SU-DHL-6 (cell line): ENCODE data around the gene TPD52L2.

Source experiments
- H2AFZ ChIP-seq: fragments of 200-600 bp; sonication (generic); 2 replicates; pipeline ENCODE4 v1.6.1; 2014; ENCODE audit warnings: low read depth, mild to moderate bottlenecking, moderate library complexity, mixed read lengths, antibody characterized with exemption, low read length; ENCODE audit not compliant: severe bottlenecking
- H3F3A ChIP-seq: fragments of 200-600 bp; shearing (Covaris generic); 2 replicates; pipeline ENCODE4 v1.6.0; 2016; ENCODE audit warnings: antibody characterized with exemption, mild to moderate bottlenecking; ENCODE audit not compliant: insufficient read depth
- H3K27ac ChIP-seq: fragments of 200-600 bp; sonication (generic); 2 replicates; pipeline ENCODE4 v1.5.1; 2016; ENCODE audit warnings: low read depth, mild to moderate bottlenecking, low read length, moderate library complexity, mixed read lengths
- H3K27me3 ChIP-seq: fragments of 200-600 bp; sonication (generic), shearing (Covaris generic); 2 replicates; pipeline ENCODE4 v1.6.0; 2014; ENCODE audit warnings: mild to moderate bottlenecking, low read length
- H3K36me3 ChIP-seq: fragments of 200-600 bp; sonication (generic); 2 replicates; pipeline ENCODE4 v1.6.1; 2014; ENCODE audit warnings: mild to moderate bottlenecking, low read length, mixed read lengths
- H3K4me2 ChIP-seq: fragments of 300-600, 200-600 bp; shearing (Covaris generic), sonication (generic); 2 replicates; pipeline ENCODE4 v1.6.0; 2014; ENCODE audit warnings: low read length, low read depth, mild to moderate bottlenecking; ENCODE audit not compliant: poor library complexity, severe bottlenecking
- H3K4me3 ChIP-seq: fragments of 200-600 bp; sonication (generic); 2 replicates; pipeline ENCODE4 v1.5.1; 2014; ENCODE audit warnings: antibody characterized with exemption, low read length, mild to moderate bottlenecking, mixed read lengths; ENCODE audit not compliant: insufficient read depth, poor library complexity, severe bottlenecking
- H3K79me2 ChIP-seq: fragments of 200-600 bp; sonication (generic); 2 replicates; pipeline ENCODE4 v1.6.1; 2014; ENCODE audit warnings: mild to moderate bottlenecking, low read length, moderate library complexity; ENCODE audit not compliant: insufficient read depth
- H3K9ac ChIP-seq: fragments of 200-600 bp; sonication (generic); 2 replicates; pipeline ENCODE4 v1.7.0; 2014; ENCODE audit warnings: mild to moderate bottlenecking, low read length
- H3K9me2 ChIP-seq: fragments of 200-600 bp; sonication (generic); replicated peaks from 2 replicates; pipeline ENCODE4 v1.6.1; 2014; ENCODE audit warnings: low read length; ENCODE audit not compliant: insufficient read depth
- H3K9me3 ChIP-seq: fragments of 200-600 bp; sonication (generic); 2 replicates; pipeline ENCODE4 v1.6.1; 2014; ENCODE audit warnings: low read length, mixed read lengths; ENCODE audit not compliant: insufficient read depth
- H4K20me1 ChIP-seq: fragments of 200-600 bp; sonication (generic); 2 replicates; pipeline ENCODE4 v1.6.1; 2014; ENCODE audit warnings: low read depth, mild to moderate bottlenecking, antibody characterized with exemption, low read length, moderate library complexity, mixed read lengths
- EZH2phosphoT487 ChIP-seq: fragments of 200-600 bp; sonication (generic), shearing (Covaris generic); conservative IDR thresholded peaks from 2 replicates; pipeline ENCODE4 v1.6.1; 2018; ENCODE audit warnings: mild to moderate bottlenecking, antibody characterized with exemption, low read length, moderate library complexity, mixed read lengths
- TF ChIP-seq, protein P1 (sequence below): fragments of 200-600 bp; sonication (generic); IDR thresholded peaks from one replicate; pipeline ENCODE4 v1.5.1; 2017; ENCODE audit warnings: antibody characterized with exemption, mild to moderate bottlenecking, low read length, moderate library complexity; ENCODE audit not compliant: insufficient read depth, poor library complexity, severe bottlenecking

TPD52L2 gene

DNA sequence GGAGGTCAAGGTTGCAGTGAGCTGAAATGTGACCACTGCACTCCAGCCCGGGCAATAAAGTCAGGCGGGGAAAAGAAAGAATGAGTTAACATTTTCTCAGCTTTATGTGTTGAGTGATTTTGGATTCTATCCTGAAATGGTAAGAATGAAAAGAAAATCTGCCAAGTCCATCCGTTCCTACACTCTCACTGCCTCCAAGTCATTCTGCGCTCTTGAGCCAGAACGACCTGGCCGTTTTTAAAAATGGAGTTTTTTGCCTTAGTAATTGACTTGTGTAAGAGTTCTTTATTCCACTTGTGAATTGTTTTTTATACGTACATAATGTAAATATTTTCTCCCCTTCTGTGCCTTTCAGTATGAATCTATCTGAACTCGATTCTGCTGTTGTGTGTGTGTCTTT, 58.6 kb downstream of the TPD52L2 start:
- Histone ChIP-seq H3K9me2 (no peaks in the 10 kb centered on the region), H3K9me3 (no peaks in the 10 kb centered on the region), H3K36me3 (no peaks in the 10 kb centered on the region), H3F3A (no peaks in the 10 kb centered on the region), H3K4me2 (no peak overlapping the region), H3K4me3 (no peak overlapping the region), H4K20me1 (no peaks in the 10 kb centered on the region), H3K9ac (no peak overlapping the region), H3K27ac (no peak overlapping the region), H2AFZ (no peak overlapping the region), H3K79me2 (peaks cover 37% of the 10 kb centered on the region; the same call in 1 of the 2 replicates), H3K27me3 (no peaks in the 10 kb centered on the region)
- no peak for TF ChIP-seq EZH2phosphoT487
- TF ChIP-seq, protein P1, sequence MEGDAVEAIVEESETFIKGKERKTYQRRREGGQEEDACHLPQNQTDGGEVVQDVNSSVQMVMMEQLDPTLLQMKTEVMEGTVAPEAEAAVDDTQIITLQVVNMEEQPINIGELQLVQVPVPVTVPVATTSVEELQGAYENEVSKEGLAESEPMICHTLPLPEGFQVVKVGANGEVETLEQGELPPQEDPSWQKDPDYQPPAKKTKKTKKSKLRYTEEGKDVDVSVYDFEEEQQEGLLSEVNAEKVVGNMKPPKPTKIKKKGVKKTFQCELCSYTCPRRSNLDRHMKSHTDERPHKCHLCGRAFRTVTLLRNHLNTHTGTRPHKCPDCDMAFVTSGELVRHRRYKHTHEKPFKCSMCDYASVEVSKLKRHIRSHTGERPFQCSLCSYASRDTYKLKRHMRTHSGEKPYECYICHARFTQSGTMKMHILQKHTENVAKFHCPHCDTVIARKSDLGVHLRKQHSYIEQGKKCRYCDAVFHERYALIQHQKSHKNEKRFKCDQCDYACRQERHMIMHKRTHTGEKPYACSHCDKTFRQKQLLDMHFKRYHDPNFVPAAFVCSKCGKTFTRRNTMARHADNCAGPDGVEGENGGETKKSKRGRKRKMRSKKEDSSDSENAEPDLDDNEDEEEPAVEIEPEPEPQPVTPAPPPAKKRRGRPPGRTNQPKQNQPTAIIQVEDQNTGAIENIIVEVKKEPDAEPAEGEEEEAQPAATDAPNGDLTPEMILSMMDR = no peak

DNA sequence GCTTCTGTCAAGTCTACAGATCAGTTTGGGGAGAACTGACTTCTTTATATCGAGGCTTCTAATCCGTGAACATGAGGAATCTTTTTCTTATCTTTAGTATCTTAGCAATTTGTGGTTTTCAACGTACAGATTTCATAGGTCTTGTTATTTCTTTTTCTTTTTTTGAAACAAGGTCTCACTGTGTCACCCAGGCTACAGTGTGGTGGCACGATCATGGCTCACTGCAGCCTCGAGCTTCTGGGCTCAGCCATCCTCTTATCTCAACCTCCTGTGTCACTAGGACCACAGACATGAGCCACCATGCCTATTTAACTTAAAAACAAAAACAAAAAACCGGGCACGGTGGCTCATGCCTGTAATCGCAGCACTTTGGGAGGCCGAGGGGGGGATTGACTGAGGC, 59.2 kb downstream of the TPD52L2 start:
- H2AFZ ChIP-seq = no peak overlapping the region
- H4K20me1 ChIP-seq = no peaks in the 10 kb centered on the region
- no peaks in the 10 kb centered on the region for H3K9me2 ChIP-seq
- H3K27me3 ChIP-seq = no peaks in the 10 kb centered on the region
- H3K79me2 ChIP-seq = peaks cover 37% of the 10 kb centered on the region; the same call in 1 of the 2 replicates
- no peaks in the 10 kb centered on the region for H3K9me3 ChIP-seq
- TF ChIP-seq, protein P1 = no peak
- no peak for TF ChIP-seq EZH2phosphoT487
- no peaks in the 10 kb centered on the region for H3F3A ChIP-seq
- no peak overlapping the region for H3K9ac ChIP-seq
- no peaks in the 10 kb centered on the region for H3K36me3 ChIP-seq
- H3K27ac ChIP-seq = no peak overlapping the region
- H3K4me3 ChIP-seq = no peak overlapping the region
- no peak overlapping the region for H3K4me2 ChIP-seq

DNA sequence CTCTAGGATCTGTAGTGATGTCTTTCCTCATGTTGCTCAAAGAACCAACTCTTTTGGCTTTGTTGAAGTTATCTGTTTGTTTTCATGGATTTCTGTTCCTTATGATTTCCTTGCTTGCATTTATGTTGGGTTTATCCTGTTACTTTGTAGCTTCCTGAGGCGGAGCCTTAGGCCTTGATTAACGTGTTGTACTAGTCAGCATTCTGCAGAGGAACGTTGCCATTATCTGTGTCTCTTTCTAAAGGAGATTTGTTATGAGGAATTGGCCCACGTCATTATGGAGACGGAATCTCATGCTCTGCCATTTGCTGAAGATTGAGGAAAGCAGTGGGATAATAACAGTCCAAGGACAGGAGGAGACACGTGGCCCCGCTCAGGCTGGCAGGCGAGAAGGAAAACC, 61.2 kb downstream of the TPD52L2 start:
- Histone ChIP-seq H2AFZ (no peak overlapping the region), H3K27me3 (no peaks in the 10 kb centered on the region), H3K9ac (no peak overlapping the region), H3K36me3 (no peaks in the 10 kb centered on the region), H3K9me2 (no peaks in the 10 kb centered on the region), H4K20me1 (no peaks in the 10 kb centered on the region), H3K79me2 (peaks cover 32% of the 10 kb centered on the region; the same call in 1 of the 2 replicates), H3K4me3 (no peak overlapping the region), H3K27ac (no peak overlapping the region), H3K4me2 (no peak overlapping the region), H3K9me3 (no peaks in the 10 kb centered on the region), H3F3A (no peaks in the 10 kb centered on the region)
- TF ChIP-seq EZH2phosphoT487 = no peak
- TF ChIP-seq, protein P1 = no peak
